IMR-90 (cell line): ENCODE results near the gene ABHD16A. TPM values are rescaled to one million over a fixed set of nuclear protein-coding genes. Genes with fewer than 3 reads are reported as not detected.

Source experiments
- ATAC-seq: fragments of 200-7000 bp; cut with Tn5 transposase; 2 replicates; pipeline ENCODE4 v1.9.1; 2020; ENCODE audit warnings: low read depth, mild to moderate bottlenecking, moderate library complexity
- BruUV-seq: library from RNA; stranded (reverse); fragments of 400-500 nt; replicated peaks from 2 replicates; lab custom pipeline; 2021; lab: Mats Ljungman, UMichigan
- CTCF ChIA-PET: fragments of 300-600 bp; formaldehyde crosslinking; extraction: SDS; loops from one replicate; lab custom pipeline; 2021; ENCODE audit warnings: antibody characterized with exemption; lab: Yijun Ruan, JAX
- POLR2A ChIA-PET: fragments of 300-600 bp; sonication (Branson Sonifier 250); formaldehyde crosslinking; loops from one replicate; lab custom pipeline; 2022; ENCODE audit warnings: antibody characterized with exemption; ENCODE audit not compliant: unreplicated experiment; lab: Charles Lee
- DNase-seq: peaks from one replicate; pipeline ENCODE4 v3.0.0; 2013
- H2AFZ ChIP-seq: replicated peaks from 2 replicates; pipeline ENCODE3; 2013; ENCODE audit warnings: low read length, mild to moderate bottlenecking; ENCODE audit not compliant: poor library complexity
- H2AK5ac ChIP-seq: 2 replicates; pipeline ENCODE4 v1.6.1; 2013; ENCODE audit warnings: low read depth, low read length, inconsistent platforms
- H2AK9ac ChIP-seq: replicated peaks from 2 replicates; pipeline ENCODE3; 2013; ENCODE audit warnings: mild to moderate bottlenecking, low read depth, low read length, moderate library complexity; ENCODE audit not compliant: poor library complexity
- H2BK120ac ChIP-seq: 2 replicates; pipeline ENCODE4 v1.6.1; 2013; ENCODE audit warnings: low read depth, low read length, inconsistent platforms
- H2BK15ac ChIP-seq: 3 replicates; pipeline ENCODE4 v1.6.1; 2013; ENCODE audit warnings: low read depth, low read length, inconsistent platforms
- H2BK20ac ChIP-seq: 2 replicates; pipeline ENCODE4 v1.6.1; 2013; ENCODE audit warnings: low read depth, mild to moderate bottlenecking, inconsistent platforms, low read length, moderate library complexity
- H2BK5ac ChIP-seq: 2 replicates; pipeline ENCODE4 v1.6.1; 2013; ENCODE audit warnings: mild to moderate bottlenecking, low read depth, low read length, inconsistent platforms; ENCODE audit not compliant: poor library complexity, severe bottlenecking
- H3K14ac ChIP-seq: replicated peaks from 2 replicates; pipeline ENCODE4 v1.6.1; 2013; ENCODE audit warnings: low read depth, low read length, inconsistent platforms
- H3K18ac ChIP-seq: 2 replicates; pipeline ENCODE4 v1.6.1; 2013; ENCODE audit warnings: low read depth, low read length, control low read depth
- H3K23ac ChIP-seq: 2 replicates; pipeline ENCODE4 v1.6.1; 2013; ENCODE audit warnings: low read depth, low read length, inconsistent platforms
- H3K27ac ChIP-seq: 2 replicates; pipeline ENCODE4 v1.5.1; 2013; ENCODE audit warnings: mild to moderate bottlenecking, control low read depth, low read length; ENCODE audit not compliant: insufficient read depth
- H3K27me3 ChIP-seq: 2 replicates; pipeline ENCODE4 v1.6.1; 2013; ENCODE audit warnings: low read length; ENCODE audit not compliant: control insufficient read depth, insufficient read depth
- H3K36me3 ChIP-seq: 2 replicates; pipeline ENCODE4 v1.6.1; 2013; ENCODE audit warnings: low read length, mixed read lengths; ENCODE audit not compliant: control insufficient read depth, insufficient read depth
- H3K4ac ChIP-seq: 2 replicates; pipeline ENCODE4 v1.6.1; 2013; ENCODE audit warnings: low read depth, low read length, inconsistent platforms
- H3K4me1 ChIP-seq: 2 replicates; pipeline ENCODE4 v1.6.1; 2013; ENCODE audit warnings: low read length, mixed read lengths; ENCODE audit not compliant: control insufficient read depth, insufficient read depth
- H3K4me2 ChIP-seq: 2 replicates; pipeline ENCODE4 v1.6.1; 2013; ENCODE audit warnings: low read depth, mild to moderate bottlenecking, control low read depth, low read length, moderate library complexity
- H3K4me3 ChIP-seq: 2 replicates; pipeline ENCODE4 v1.5.1; 2013; ENCODE audit warnings: low read depth, mild to moderate bottlenecking, control low read depth, low read length, moderate library complexity; ENCODE audit not compliant: insufficient read depth
- H3K56ac ChIP-seq: 2 replicates; pipeline ENCODE4 v1.6.1; 2013; ENCODE audit warnings: low read length, inconsistent platforms; ENCODE audit not compliant: insufficient read depth; ENCODE audit errors: extremely low read depth
- H3K79me1 ChIP-seq, 2 experiments: 2 replicates each; pipeline ENCODE4 v1.6.1; 2013; ENCODE audit warnings: low read length in 2 of 2, inconsistent platforms in 1 of 2, low read depth in 1 of 2
- H3K9ac ChIP-seq: 2 replicates; pipeline ENCODE4 v1.6.1; 2013; ENCODE audit warnings: low read depth, low read length, control low read depth
- H3K9me1 ChIP-seq: 2 replicates; pipeline ENCODE4 v1.6.1; 2013; ENCODE audit warnings: low read length, inconsistent platforms; ENCODE audit not compliant: insufficient read depth
- H3K9me3 ChIP-seq: 2 replicates; pipeline ENCODE4 v1.6.1; 2013; ENCODE audit warnings: low read length; ENCODE audit not compliant: control insufficient read depth, insufficient read depth
- H4K20me1 ChIP-seq: 2 replicates; pipeline ENCODE4 v1.6.1; 2013; ENCODE audit warnings: low read length, inconsistent platforms; ENCODE audit not compliant: insufficient read depth
- H4K5ac ChIP-seq: 2 replicates; pipeline ENCODE4 v1.6.1; 2013; ENCODE audit warnings: mild to moderate bottlenecking, low read depth, low read length, control low read depth
- H4K8ac ChIP-seq, 2 experiments: 2 replicates each; pipeline ENCODE4 v1.6.1; 2013; ENCODE audit warnings: low read depth in 2 of 2, low read length in 2 of 2, control low read depth in 1 of 2, inconsistent platforms in 1 of 2
- H4K91ac ChIP-seq: 2 replicates; pipeline ENCODE4 v1.6.1; 2013; ENCODE audit warnings: low read depth, low read length, inconsistent platforms; ENCODE audit not compliant: insufficient read depth
- BHLHE40 ChIP-seq: fragments of 150-350 bp; IDR thresholded peaks from 2 replicates; pipeline ENCODE4 v1.6.1; 2016; ENCODE audit warnings: mild to moderate bottlenecking, low read depth, low read length
- CEBPB ChIP-seq: IDR thresholded peaks from 2 replicates; pipeline ENCODE4 v1.6.1; 2012; ENCODE audit warnings: low read depth, low read length, improper control_type of control experiment
- FOS ChIP-seq: fragments of 150-350 bp; IDR thresholded peaks from 2 replicates; pipeline ENCODE4 v1.6.1; 2016; ENCODE audit warnings: low read depth, low read length
- MAFK ChIP-seq: IDR thresholded peaks from 2 replicates; pipeline ENCODE4 v1.6.1; 2012; ENCODE audit warnings: low read depth, low read length, improper control_type of control experiment
- MAZ ChIP-seq: IDR thresholded peaks from 2 replicates; pipeline ENCODE4 v1.6.1; 2012; ENCODE audit warnings: low read depth, mild to moderate bottlenecking, low read length, improper control_type of control experiment, moderate library complexity, borderline replicate concordance
- MXI1 ChIP-seq: IDR thresholded peaks from 2 replicates; pipeline ENCODE4 v1.6.1; 2012; ENCODE audit warnings: low read depth, mild to moderate bottlenecking, low read length, moderate library complexity, borderline replicate concordance
- NFE2L2 ChIP-seq: fragments of 150-350 bp; IDR thresholded peaks from 2 replicates; pipeline ENCODE4 v1.6.1; 2016; ENCODE audit warnings: low read depth, mild to moderate bottlenecking, low read length
- POLR2A ChIP-seq: IDR thresholded peaks from 2 replicates; pipeline ENCODE4 v1.6.1; 2012; ENCODE audit warnings: mild to moderate bottlenecking, low read depth, low read length
- RAD21 ChIP-seq: IDR thresholded peaks from 2 replicates; pipeline ENCODE4 v1.6.1; 2012; ENCODE audit warnings: low read length, improper control_type of control experiment
- RCOR1 ChIP-seq: IDR thresholded peaks from 2 replicates; pipeline ENCODE4 v1.6.1; 2012; ENCODE audit warnings: mild to moderate bottlenecking, low read length, improper control_type of control experiment; ENCODE audit not compliant: insufficient replicate concordance
- RFX5 ChIP-seq: IDR thresholded peaks from 2 replicates; pipeline ENCODE4 v1.8.0; 2012; ENCODE audit warnings: low read depth, mild to moderate bottlenecking, low read length, moderate library complexity
- SMC3 ChIP-seq: fragments of 150-350 bp; IDR thresholded peaks from 2 replicates; pipeline ENCODE4 v1.6.1; 2016; ENCODE audit warnings: low read depth, mild to moderate bottlenecking, antibody characterized with exemption, low read length, moderate library complexity
- WGBS, 2 experiments: methylation state at CpG; one replicate each; pipeline versions ENCODE4 v1.1.5 to v1.1.7; 2013; ENCODE audit warnings: missing lambda C conversion rate in 2 of 2; ENCODE audit not compliant: insufficient read length in 1 of 2; ENCODE audit errors: extremely low coverage in 2 of 2; 5-methylcytosine and 5-hydroxymethylcytosine counted together
- dilution Hi-C: fragments of 300-500 bp; cut with HindIII; formaldehyde crosslinking; loops from one replicate; pipeline ENCODE4 v1.14.3; 2018; ENCODE audit warnings: low sequenced_read_pairs; ENCODE audit not compliant: unreplicated experiment
- in situ Hi-C: fragments of 300-500 bp; cut with MboI; formaldehyde crosslinking; loops from 3 replicates; pipeline ENCODE4 v1.14.3; 2019; ENCODE audit warnings: low sequenced_read_pairs, inconsistent platforms, mixed read lengths
- intact Hi-C: fragments of 100-400 bp; cut with micrococcal nuclease; formaldehyde crosslinking; loops from 2 replicates; pipeline ENCODE4 v1.10.0; 2022
- polyA plus RNA-seq, 3 experiments: library from polyadenylated mRNA; depleted of rRNA; stranded (reverse); fragments of >200 nt; gene quantifications; 2 replicates each; pipeline ENCODE4 v1.2.3, GENCODE V29; 2012; ENCODE audit warnings: low replicate concordance in 1 of 3
- total RNA-seq: library from RNA; depleted of rRNA; stranded (reverse); fragments of >200 nt; gene quantifications from 2 replicates; pipeline ENCODE4 v1.2.3, GENCODE V29; 2012
- TF ChIP-seq, protein P1 (sequence below): fragments of 150-350 bp; IDR thresholded peaks from 2 replicates; pipeline ENCODE4 v1.6.1; 2017; ENCODE audit warnings: mild to moderate bottlenecking, antibody characterized with exemption, low read length, low read depth
- TF ChIP-seq, protein P2 (sequence below): conservative IDR thresholded peaks from 2 replicates; pipeline ENCODE4 v1.5.1; 2012; ENCODE audit warnings: mild to moderate bottlenecking, low read depth, low read length, improper control_type of control experiment
- TF ChIP-seq, protein P3 (sequence below): fragments of 150-350 bp; IDR thresholded peaks from 2 replicates; pipeline ENCODE4 v1.6.1; 2016; ENCODE audit warnings: low read depth, mild to moderate bottlenecking, low read length, moderate library complexity, borderline replicate concordance

ABHD16A gene
- total and polyA plus RNA-seq, 2 of the 4 experiments (the other 2 are of a cell fraction) = 31.5 to 35.1 TPM

DNA sequence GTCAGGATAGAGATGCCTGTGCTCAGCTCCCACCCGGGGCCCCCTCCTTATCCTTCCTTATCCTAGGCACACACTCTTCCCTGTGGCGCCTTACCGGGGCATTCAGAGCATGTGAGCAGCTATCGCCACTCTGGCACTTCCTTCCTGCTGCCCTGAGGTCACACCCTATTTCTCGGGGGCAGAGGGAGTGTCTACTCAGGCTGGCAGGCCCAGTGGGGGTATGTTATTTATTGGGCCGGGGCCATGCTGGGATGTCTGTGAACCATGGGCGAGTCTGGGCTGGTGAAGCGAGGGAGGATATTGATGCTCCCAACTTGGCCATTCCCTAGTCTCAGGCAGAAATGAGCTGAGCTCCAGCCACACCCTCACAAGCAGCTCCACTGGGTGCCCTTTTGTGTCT, 8.1 kb upstream of the ABHD16A start:
- H3K27me3 ChIP-seq = peaks cover 35% of the 10 kb centered on the region
- H3K18ac ChIP-seq = no peak overlapping the region
- dilution Hi-C loops = no loop called here
- no peak overlapping the region for H3K4me2 ChIP-seq
- H3K4me1 ChIP-seq = no peaks in the 10 kb centered on the region
- H3K9me1 ChIP-seq = no peaks in the 10 kb centered on the region
- H3K56ac ChIP-seq = no peak overlapping the region
- DNase-seq (no peak), ATAC-seq (no peak)
- POLR2A ChIA-PET = no interaction called here
- H2BK15ac ChIP-seq = no peak overlapping the region
- H2BK20ac ChIP-seq = no peak overlapping the region
- no peak overlapping the region for H3K14ac ChIP-seq
- CTCF ChIA-PET = interaction anchor here (0.6 kb wide), 1 partner anchor 132 kb away, joined by 3 read pairs; no protein-coding TSS in a partner anchor
- no peak overlapping the region for H3K23ac ChIP-seq
- no peak overlapping the region for H3K27ac ChIP-seq
- intact Hi-C loops = no loop called here
- no peak overlapping the region for H2AFZ ChIP-seq
- in situ Hi-C loops = no loop called here
- no peak overlapping the region for H4K8ac ChIP-seq
- no peaks in the 10 kb centered on the region; the same call in 1 of the 2 replicates for H4K20me1 ChIP-seq
- no peaks in the 10 kb centered on the region for H3K9me3 ChIP-seq
- no TSS peak for BruUV-seq
- no peaks in the 10 kb centered on the region for H3K36me3 ChIP-seq
- no peak for TF ChIP-seq FOS
- TF ChIP-seq RFX5 = no peak
- no peak for TF ChIP-seq MXI1
- TF ChIP-seq RAD21 = no peak
- no peak for TF ChIP-seq BHLHE40
- TF ChIP-seq, protein P1, sequence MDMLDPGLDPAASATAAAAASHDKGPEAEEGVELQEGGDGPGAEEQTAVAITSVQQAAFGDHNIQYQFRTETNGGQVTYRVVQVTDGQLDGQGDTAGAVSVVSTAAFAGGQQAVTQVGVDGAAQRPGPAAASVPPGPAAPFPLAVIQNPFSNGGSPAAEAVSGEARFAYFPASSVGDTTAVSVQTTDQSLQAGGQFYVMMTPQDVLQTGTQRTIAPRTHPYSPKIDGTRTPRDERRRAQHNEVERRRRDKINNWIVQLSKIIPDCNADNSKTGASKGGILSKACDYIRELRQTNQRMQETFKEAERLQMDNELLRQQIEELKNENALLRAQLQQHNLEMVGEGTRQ = no peak
- TF ChIP-seq RCOR1 = no peak
- no peak for TF ChIP-seq MAFK
- no peak for TF ChIP-seq NFE2L2
- TF ChIP-seq, protein P2, sequence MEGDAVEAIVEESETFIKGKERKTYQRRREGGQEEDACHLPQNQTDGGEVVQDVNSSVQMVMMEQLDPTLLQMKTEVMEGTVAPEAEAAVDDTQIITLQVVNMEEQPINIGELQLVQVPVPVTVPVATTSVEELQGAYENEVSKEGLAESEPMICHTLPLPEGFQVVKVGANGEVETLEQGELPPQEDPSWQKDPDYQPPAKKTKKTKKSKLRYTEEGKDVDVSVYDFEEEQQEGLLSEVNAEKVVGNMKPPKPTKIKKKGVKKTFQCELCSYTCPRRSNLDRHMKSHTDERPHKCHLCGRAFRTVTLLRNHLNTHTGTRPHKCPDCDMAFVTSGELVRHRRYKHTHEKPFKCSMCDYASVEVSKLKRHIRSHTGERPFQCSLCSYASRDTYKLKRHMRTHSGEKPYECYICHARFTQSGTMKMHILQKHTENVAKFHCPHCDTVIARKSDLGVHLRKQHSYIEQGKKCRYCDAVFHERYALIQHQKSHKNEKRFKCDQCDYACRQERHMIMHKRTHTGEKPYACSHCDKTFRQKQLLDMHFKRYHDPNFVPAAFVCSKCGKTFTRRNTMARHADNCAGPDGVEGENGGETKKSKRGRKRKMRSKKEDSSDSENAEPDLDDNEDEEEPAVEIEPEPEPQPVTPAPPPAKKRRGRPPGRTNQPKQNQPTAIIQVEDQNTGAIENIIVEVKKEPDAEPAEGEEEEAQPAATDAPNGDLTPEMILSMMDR = no peak
- no peak for TF ChIP-seq CEBPB
- TF ChIP-seq MAZ = no peak
- no peak for TF ChIP-seq SMC3
- TF ChIP-seq, protein P3, sequence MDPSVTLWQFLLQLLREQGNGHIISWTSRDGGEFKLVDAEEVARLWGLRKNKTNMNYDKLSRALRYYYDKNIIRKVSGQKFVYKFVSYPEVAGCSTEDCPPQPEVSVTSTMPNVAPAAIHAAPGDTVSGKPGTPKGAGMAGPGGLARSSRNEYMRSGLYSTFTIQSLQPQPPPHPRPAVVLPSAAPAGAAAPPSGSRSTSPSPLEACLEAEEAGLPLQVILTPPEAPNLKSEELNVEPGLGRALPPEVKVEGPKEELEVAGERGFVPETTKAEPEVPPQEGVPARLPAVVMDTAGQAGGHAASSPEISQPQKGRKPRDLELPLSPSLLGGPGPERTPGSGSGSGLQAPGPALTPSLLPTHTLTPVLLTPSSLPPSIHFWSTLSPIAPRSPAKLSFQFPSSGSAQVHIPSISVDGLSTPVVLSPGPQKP = no peak
- no peak for TF ChIP-seq POLR2A
- no peak overlapping the region for H3K4ac ChIP-seq
- no peak overlapping the region for H4K91ac ChIP-seq
- H4K5ac ChIP-seq = no peak overlapping the region
- H2BK5ac ChIP-seq = no peak overlapping the region
- no peak overlapping the region for H3K4me3 ChIP-seq
- H2AK5ac ChIP-seq = no peak overlapping the region
- WGBS, 2 experiments = no CpG with 5 or more reads among the region's 8 CpGs
- H2BK120ac ChIP-seq = no peak overlapping the region
- no peaks in the 10 kb centered on the region for H3K79me1 ChIP-seq
- H3K9ac ChIP-seq = no peak overlapping the region
- no peak overlapping the region for H2AK9ac ChIP-seq
